HepG2 (cell line): Measurements from ENCODE around the gene SEC63. TPM values are rescaled to one million over a fixed set of nuclear protein-coding genes. Genes with fewer than 3 reads are reported as not detected.

Experiments used
- ATRX ChIP-seq: sonication (generic); formaldehyde crosslinking; IDR thresholded peaks from 2 replicates; pipeline ENCODE4 v1.4.0; 2020; ENCODE audit warnings: missing genetic modification reagents, borderline replicate concordance
- EHMT2 ChIP-seq: fragments of 200-600 bp; sonication (generic); IDR thresholded peaks from 2 replicates; pipeline ENCODE4 v1.7.0; 2017; ENCODE audit warnings: antibody characterized with exemption, low read depth, low read length, borderline replicate concordance
- FOXO4 ChIP-seq: sonication (generic); formaldehyde crosslinking; conservative IDR thresholded peaks from 2 replicates; pipeline ENCODE4 v1.8.1; 2023; ENCODE audit warnings: missing genetic modification reagents
- HOXA3 ChIP-seq: sonication (generic); formaldehyde crosslinking; IDR thresholded peaks from 2 replicates; pipeline ENCODE4 v1.5.0; 2020; ENCODE audit warnings: missing genetic modification reagents
- MAFF ChIP-seq: IDR thresholded peaks from 2 replicates; pipeline ENCODE4 v1.6.1; 2011; ENCODE audit warnings: low read depth, low read length, improper control_type of control experiment
- MTF1 ChIP-seq: sonication (generic); formaldehyde crosslinking; IDR thresholded peaks from 2 replicates; pipeline ENCODE4 v1.5.0; 2020; ENCODE audit warnings: missing genetic modification reagents
- NFIC ChIP-seq: IDR thresholded peaks from 2 replicates; pipeline ENCODE4 v1.6.1; 2012; ENCODE audit warnings: mild to moderate bottlenecking, low read length, inconsistent platforms
- NFKB2 ChIP-seq: sonication (generic); formaldehyde crosslinking; IDR thresholded peaks from 2 replicates; pipeline ENCODE4 v1.4.0; 2020; ENCODE audit warnings: missing genetic modification reagents, borderline replicate concordance
- NFYB ChIP-seq: sonication (generic); formaldehyde crosslinking; IDR thresholded peaks from 2 replicates; pipeline ENCODE4 v1.4.0; 2020; ENCODE audit warnings: missing genetic modification reagents
- PTBP1 ChIP-seq: fragments of 200-400 bp; formaldehyde crosslinking; IDR thresholded peaks from 2 replicates; pipeline ENCODE4 v1.6.1; 2018; ENCODE audit warnings: low read length, low read depth; ENCODE audit not compliant: poor library complexity, severe bottlenecking
- RERE ChIP-seq: IDR thresholded peaks from 2 replicates; pipeline ENCODE4 v1.6.1; 2016; ENCODE audit warnings: low read depth, missing genetic modification reagents, missing compliant biosample characterization
- SMAD9 ChIP-seq: sonication (generic); formaldehyde crosslinking; IDR thresholded peaks from 2 replicates; pipeline ENCODE4 v1.5.1; 2020; ENCODE audit warnings: mild to moderate bottlenecking, missing genetic modification reagents
- SOX13 ChIP-seq, 3 experiments: fragments of 450-650 bp in 1 of 3; sonication (generic) in 1 of 3; formaldehyde crosslinking in 1 of 3; IDR thresholded peaks in 2 of 3; conservative IDR thresholded peaks in 1 of 3; 2 replicates each; pipeline versions ENCODE4 v1.5.0 to v1.6.1; 2016 to 2020; ENCODE audit warnings: antibody characterized with exemption in 1 of 3, mild to moderate bottlenecking in 1 of 3, missing compliant biosample characterization in 1 of 3, missing genetic modification reagents in 1 of 3, moderate library complexity in 1 of 3
- SRSF1 ChIP-seq: fragments of 200-400 bp; formaldehyde crosslinking; optimal IDR thresholded peaks from 2 replicates; pipeline ENCODE3; 2017; ENCODE audit warnings: mild to moderate bottlenecking, low read depth, low read length, moderate library complexity
- TP53 ChIP-seq: sonication (generic); formaldehyde crosslinking; conservative IDR thresholded peaks from 2 replicates; pipeline ENCODE4 v1.4.0; 2020; ENCODE audit warnings: missing genetic modification reagents
- ZBTB34 ChIP-seq: sonication (generic); formaldehyde crosslinking; IDR thresholded peaks from 2 replicates; pipeline ENCODE4 v1.8.0; 2022; ENCODE audit warnings: mild to moderate bottlenecking, missing genetic modification reagents
- ZMYM3 ChIP-seq: sonication (generic); formaldehyde crosslinking; IDR thresholded peaks from 2 replicates; pipeline ENCODE4 v1.5.1; 2020; ENCODE audit warnings: mild to moderate bottlenecking, missing genetic modification reagents
- ZNF484 ChIP-seq: sonication (generic); formaldehyde crosslinking; IDR thresholded peaks from 2 replicates; pipeline ENCODE4 v1.5.1; 2020; ENCODE audit warnings: mild to moderate bottlenecking, low read depth, missing genetic modification reagents, borderline replicate concordance
- ZNF614 ChIP-seq: IDR thresholded peaks from 2 replicates; pipeline ENCODE4 v1.6.1; 2018; ENCODE audit warnings: missing biosample characterization, missing genetic modification reagents, inconsistent platforms, borderline replicate concordance
- ZNF652 ChIP-seq: IDR thresholded peaks from 2 replicates; pipeline ENCODE4 v1.6.1; 2016; ENCODE audit warnings: low read depth, borderline replicate concordance
- ZSCAN12 ChIP-seq: sonication (generic); formaldehyde crosslinking; IDR thresholded peaks from 2 replicates; pipeline ENCODE4 v1.9.0; 2021; ENCODE audit warnings: mild to moderate bottlenecking, missing genetic modification reagents
- polyA plus RNA-seq, 8 experiments: library from polyadenylated mRNA; depleted of rRNA in 3 of 8; stranded (reverse) in 7 of 8; unstranded in 1 of 8; fragments of >200 nt; fragmentation: Illumina TruSeq in 4 of 8; extraction: Trizol in 4 of 8; gene quantifications; 2 replicates each; pipeline versions ENCODE4 v1.2.1 to v1.2.3, GENCODE V29; 2011 to 2016; ENCODE audit warnings: low read depth in 4 of 8, missing spikeins in 1 of 8, mixed read lengths in 1 of 8; ENCODE audit not compliant: insufficient read depth in 1 of 8
- total RNA-seq, 5 experiments: library from RNA; depleted of rRNA; stranded (reverse); fragments of >200 nt; fragmentation: Illumina TruSeq; extraction: Trizol; gene quantifications; 2 replicates each; pipeline ENCODE4 v1.2.3, GENCODE V29; 2016; ENCODE audit warnings: low read depth in 1 of 5

SEC63 gene
- total and polyA plus RNA-seq, 2 of the 13 experiments (the other 11 are each of a cell fraction or from before 2014, with no cell fraction given): 20.2 to 45.9 TPM

GRCh38 chr6:107957909-107958688 is at the start of gene SEC63 (continued):
- TF ChIP-seq EHMT2 (no peak), PTBP1 (no peak), NFYB (CRISPR knock-in tag) (peak; percentile 50; the same call in 1 of the 2 replicates), MAFF (no peak), ZBTB34 (CRISPR knock-in tag) (no peak), SRSF1 (peak; percentile 55), ATRX (CRISPR knock-in tag) (no peak), RERE (CRISPR knock-in tag) (0 out of 2 replicates have a peak, but pooled peaks have one; percentile 29), FOXO4 (CRISPR knock-in tag) (peak; percentile 84; the same call in 1 of the 2 replicates), NFKB2 (CRISPR knock-in tag) (peak; percentile 48; the same call in 1 of the 2 replicates), ZSCAN12 (no peak), TP53 (no peak), ZNF614 (CRISPR knock-in tag) (no peak), HOXA3 (peak; percentile 66; the same call in 1 of the 2 replicates), ZNF652 (CRISPR knock-in tag) (no peak), SMAD9 (CRISPR knock-in tag) (no peak), NFIC (no peak), MTF1 (CRISPR knock-in tag) (no peak), ZMYM3 (CRISPR knock-in tag) (no peak), SOX13 (IDR thresholded peaks at IDR 0.05) (no peak), SOX13 (CRISPR knock-in tag; conservative IDR thresholded peaks at IDR 0.05 in 1 of 2, IDR thresholded peaks at IDR 0.05 in 1 of 2) (no peak), ZNF484 (CRISPR knock-in tag) (no peak)
